HG03108 (cell line): Measurements from ENCODE around the gene STAB2.
"Not testable (repeated sequence)": the region's sequence is repeated elsewhere in the genome, so short reads cannot be mapped to it uniquely, and the experiment has no call there.

Experiments
- ATAC-seq: cut with Tn5 transposase; IDR thresholded peaks from one replicate; pipeline ENCODE4 v1.9.1; 2021; ENCODE audit warnings: moderate library complexity; ENCODE audit not compliant: unreplicated experiment

Gene STAB2

DNA sequence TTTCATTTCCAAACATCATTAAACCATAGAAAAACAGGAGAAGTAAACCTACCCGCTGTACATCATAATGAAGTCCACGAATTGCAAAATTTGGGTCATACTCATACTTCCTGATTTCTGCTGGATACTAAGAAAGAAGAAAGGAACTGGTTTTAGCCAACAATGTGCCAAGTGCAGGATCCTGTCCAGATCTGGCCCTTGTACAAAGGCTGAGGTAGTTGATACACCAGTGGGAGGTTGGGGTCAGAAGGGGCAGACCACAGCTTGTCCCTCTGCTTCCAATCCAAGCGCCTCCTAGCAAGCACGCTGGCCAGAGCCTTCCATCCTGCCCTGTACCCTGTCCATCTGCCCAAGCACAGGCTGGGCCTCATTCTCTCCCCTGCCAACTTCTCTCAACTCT, 219.7 kb downstream of the STAB2 start:
- no peak for ATAC-seq

- no peak for ATAC-seq
Measured at GRCh38 chr12:103807561-103808238, 220.6 kb downstream of the STAB2 start.

GRCh38 chr12:103808239-103808880, 221.3 kb downstream of the STAB2 start:
- no peak for ATAC-seq

DNA sequence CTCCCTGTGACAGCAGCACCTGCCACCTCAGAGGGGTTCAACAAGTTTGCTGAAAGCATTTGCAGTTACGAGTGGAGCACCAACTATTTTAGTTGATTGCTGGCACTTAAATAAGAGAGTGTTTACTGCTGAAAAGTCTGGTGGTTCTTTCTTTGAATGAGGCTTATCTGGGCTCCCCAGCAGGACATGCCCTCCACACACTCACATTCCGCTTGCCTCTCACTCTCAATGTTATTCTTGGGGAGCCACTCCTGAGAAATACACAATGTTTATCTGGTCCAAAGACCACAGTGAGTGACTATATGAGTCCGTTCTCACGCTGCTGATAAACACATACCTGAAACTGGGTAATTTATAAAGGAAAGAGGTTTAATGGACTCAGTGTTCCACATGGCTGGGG, 222.1 kb downstream of the STAB2 start:
- no peak for ATAC-seq

DNA sequence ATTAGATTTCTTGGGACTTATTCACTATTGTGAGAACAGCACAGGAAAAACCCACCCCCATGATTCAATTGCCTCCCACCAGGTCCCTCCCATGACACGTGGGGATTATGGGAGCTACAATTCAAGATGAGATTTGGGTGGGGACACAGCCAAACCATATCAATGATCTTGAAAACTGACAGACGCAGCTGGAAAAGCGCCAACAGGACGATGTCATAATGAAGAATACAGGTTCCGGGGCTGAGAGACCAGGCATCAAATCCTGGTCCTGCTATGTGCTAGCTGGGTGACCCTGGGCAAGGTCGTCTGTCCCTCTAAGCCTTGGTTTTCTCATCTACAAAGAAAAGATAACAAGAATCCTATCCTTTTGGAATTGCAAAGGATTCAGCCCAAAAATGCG, 222.6 kb downstream of the STAB2 start:
- not testable (repeated sequence) for ATAC-seq

- no peak for ATAC-seq
Measured at GRCh38 chr12:103810111-103810510, 223.0 kb downstream of the STAB2 start.

- ATAC-seq: no peak
Measured at GRCh38 chr12:103811791-103812190, 224.7 kb downstream of the STAB2 start.

DNA sequence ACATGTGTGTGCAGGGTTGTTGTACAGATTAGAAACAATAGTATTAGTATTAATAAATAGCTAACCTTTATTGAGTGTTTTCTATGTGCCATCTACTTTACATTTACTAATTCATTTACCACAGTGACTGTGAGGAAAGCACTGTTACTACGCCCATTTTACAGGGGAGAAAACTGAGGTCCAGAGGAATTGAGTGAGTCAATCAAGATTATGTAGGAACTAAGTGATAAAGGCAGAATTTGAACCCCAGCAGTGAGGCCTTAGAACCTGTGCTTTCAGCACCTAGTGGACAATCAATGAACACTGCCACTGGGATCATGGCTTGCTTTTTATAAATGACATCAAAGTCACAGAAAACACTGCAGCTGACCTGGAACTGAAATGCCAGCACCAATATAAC, 225.7 kb downstream of the STAB2 start:
- no peak for ATAC-seq

GRCh38 chr12:103813426-103813825, 226.4 kb downstream of the STAB2 start:
- no peak for ATAC-seq

- ATAC-seq: no peak
Measured at GRCh38 chr12:103813949-103814348, 226.9 kb downstream of the STAB2 start.

DNA sequence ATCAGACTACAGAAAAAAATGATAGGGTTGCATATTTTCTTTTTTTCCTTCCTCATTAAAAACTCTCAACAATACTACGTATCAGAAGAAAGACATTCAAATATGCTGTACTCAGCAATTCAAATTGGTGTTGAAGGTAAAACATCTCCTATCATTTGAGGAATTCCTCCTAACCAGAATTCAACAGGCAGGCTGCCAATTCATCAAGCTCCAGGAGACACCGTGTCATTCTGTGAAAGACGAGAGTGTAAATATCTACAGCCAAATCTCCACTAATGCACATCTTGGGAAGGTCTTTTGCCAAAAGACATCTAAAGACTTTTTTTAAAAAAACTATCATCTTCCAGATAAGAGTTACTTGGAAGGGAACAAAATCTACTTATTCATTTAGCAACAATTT, 227.4 kb downstream of the STAB2 start:
- no peak for ATAC-seq
